ENCODE measurements around the gene ZNF462.
"Not testable (repeated sequence)": the region's sequence is repeated elsewhere in the genome, so short reads cannot be mapped to it uniquely, and the experiment has no call there.

ZNF462 gene

DNA sequence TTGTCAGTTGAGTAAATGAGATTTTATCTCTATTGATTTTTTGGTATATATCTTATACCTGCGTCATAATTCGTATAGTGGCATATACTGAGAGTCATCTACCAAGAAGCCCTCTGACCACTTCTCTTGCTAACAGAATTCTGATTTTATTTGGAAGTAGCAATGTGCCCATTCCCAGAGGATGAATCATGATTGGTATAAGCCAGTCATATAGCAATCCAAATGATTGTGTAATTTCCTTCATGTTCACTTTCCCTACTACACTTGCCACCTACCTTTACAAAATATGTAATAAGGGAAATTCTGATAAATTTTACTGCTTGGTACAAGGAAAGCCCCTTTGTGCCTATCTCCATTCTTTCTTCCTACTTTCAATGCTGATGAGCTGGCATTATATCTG lies 16.1 kb upstream of the ZNF462 start:
- ATAC-seq (ENCODE audit: low read depth) (no peak), DNase-seq (ENCODE audit: low spot score in 2 of 2) (no peak)
- no peaks in the 10 kb centered on the region for H3K4me1 Mint-ChIP-seq
- no peak overlapping the region for H3K4me3 Mint-ChIP-seq
- H3K36me3 Mint-ChIP-seq: no peaks in the 10 kb centered on the region
- H3K27ac Mint-ChIP-seq: no peak overlapping the region
- no peaks in the 10 kb centered on the region for H3K27me3 Mint-ChIP-seq
- no peaks in the 10 kb centered on the region for H3K9me3 Mint-ChIP-seq

DNA sequence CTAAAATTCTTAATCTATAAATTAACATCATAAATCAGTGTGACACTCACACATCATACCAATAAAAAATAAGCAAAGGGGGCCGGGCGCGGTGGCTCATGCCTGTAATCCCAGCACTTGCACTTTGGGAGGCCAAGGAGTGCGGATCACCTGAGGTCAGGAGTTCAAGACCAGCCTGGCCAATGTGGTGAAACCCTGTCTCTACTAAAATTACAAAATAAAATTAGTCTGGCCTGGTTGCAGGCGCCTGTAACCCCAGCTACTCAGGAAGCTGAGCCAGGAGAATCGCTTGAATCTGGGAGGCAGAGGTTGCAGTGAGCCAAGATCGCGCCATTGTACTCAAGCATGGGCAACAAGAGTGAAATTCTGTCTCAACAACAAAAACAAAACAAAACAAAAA lies 11.3 kb upstream of the ZNF462 start:
- not testable (repeated sequence) for H3K36me3 Mint-ChIP-seq

DNA sequence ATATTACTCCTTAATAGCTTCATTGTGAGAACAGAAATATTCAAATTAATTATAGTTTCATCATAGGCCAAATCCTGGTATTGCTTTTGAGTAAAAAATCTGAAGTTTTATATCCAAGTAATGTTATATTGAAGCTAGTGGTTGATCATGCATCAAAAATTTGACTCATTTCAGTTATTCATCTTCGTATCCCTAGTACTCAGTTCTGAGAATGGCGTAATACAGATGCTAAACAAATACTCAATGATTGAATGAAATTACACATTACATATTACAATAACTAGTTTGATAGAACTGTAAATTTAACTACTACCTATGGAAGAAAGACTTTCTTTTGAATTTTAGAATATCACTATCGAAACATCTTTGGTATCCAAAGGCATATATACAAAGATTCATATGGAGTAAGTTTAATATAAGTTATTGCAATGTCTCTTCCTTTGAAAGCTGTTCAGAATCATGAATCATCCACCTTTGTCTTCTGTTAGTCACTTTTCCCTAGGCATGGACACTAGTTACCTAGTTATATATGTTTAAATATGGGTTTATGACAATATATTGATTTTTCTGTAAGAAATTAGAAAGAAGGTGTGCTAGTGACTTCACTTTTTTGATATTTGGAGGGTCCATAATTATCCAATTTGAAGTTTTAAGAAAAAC lies 5.0 kb upstream of the ZNF462 start:
- Mint-ChIP-seq H3K27ac (no peak overlapping the region), H3K27me3 (peaks cover 13% of the 10 kb centered on the region), H3K9me3 (peaks cover 2% of the 10 kb centered on the region), H3K36me3 (peaks cover 4% of the 10 kb centered on the region), H3K4me3 (no peak overlapping the region), H3K4me1 (peaks cover 9% of the 10 kb centered on the region)
- DNase-seq (ENCODE audit: low spot score in 2 of 2) (no peak), ATAC-seq (ENCODE audit: low read depth) (no peak)

More for the DNA sequence above, 11.3 kb upstream of the ZNF462 start:
- H3K4me1 Mint-ChIP-seq; H3K4me3 Mint-ChIP-seq; DNase-seq (ENCODE audit: low spot score in 2 of 2); ATAC-seq (ENCODE audit: low read depth); H3K27ac Mint-ChIP-seq; H3K27me3 Mint-ChIP-seq; H3K9me3 Mint-ChIP-seq: not testable (repeated sequence)

DNA sequence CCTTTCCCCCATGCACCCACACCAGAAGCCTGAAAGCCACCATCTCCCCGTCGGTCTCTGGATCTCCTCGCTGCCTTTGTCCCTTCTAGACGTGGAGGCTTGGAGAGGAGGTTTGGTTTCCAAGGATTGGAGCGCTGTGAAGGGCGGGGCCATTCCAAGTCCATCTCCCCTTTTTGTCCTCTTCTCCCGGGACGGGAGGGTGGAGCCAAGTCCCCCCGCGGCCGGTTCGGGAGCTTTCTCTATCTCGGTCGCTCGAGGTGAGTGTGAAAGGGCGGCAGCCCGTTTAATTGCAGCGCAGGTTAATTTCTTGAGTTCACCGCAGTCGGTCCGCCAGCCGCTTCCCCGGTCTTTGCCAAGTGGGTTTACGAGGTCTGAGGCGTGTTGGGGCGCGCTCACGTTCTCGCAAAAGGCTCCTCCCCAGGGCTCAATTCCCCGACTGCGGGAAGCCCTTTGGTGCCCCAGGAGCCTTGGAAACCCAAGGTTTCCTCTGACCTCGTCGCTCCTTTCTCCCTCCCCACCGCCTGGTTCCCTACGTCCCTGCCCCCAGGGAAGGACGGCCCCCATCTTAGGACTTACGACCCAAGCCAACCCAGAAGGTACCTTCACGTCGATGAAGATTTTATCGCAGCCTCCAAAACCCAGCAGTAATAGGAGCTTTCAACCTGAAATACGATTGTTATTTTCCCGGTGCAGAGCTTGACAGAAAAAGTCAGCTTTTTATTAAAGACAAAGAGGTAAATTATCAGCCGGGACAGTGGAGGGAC lies 2.8 kb upstream of the ZNF462 start:
- no peak overlapping the region for H3K4me3 Mint-ChIP-seq
- ATAC-seq (ENCODE audit: low read depth): no peak
- peaks cover 18% of the 10 kb centered on the region for H3K4me1 Mint-ChIP-seq
- no peak for DNase-seq (ENCODE audit: low spot score in 2 of 2)
- peaks cover 6% of the 10 kb centered on the region for H3K36me3 Mint-ChIP-seq
- peaks cover 2% of the 10 kb centered on the region for H3K9me3 Mint-ChIP-seq
- no peak overlapping the region for H3K27ac Mint-ChIP-seq
- H3K27me3 Mint-ChIP-seq: peaks cover 29% of the 10 kb centered on the region

DNA sequence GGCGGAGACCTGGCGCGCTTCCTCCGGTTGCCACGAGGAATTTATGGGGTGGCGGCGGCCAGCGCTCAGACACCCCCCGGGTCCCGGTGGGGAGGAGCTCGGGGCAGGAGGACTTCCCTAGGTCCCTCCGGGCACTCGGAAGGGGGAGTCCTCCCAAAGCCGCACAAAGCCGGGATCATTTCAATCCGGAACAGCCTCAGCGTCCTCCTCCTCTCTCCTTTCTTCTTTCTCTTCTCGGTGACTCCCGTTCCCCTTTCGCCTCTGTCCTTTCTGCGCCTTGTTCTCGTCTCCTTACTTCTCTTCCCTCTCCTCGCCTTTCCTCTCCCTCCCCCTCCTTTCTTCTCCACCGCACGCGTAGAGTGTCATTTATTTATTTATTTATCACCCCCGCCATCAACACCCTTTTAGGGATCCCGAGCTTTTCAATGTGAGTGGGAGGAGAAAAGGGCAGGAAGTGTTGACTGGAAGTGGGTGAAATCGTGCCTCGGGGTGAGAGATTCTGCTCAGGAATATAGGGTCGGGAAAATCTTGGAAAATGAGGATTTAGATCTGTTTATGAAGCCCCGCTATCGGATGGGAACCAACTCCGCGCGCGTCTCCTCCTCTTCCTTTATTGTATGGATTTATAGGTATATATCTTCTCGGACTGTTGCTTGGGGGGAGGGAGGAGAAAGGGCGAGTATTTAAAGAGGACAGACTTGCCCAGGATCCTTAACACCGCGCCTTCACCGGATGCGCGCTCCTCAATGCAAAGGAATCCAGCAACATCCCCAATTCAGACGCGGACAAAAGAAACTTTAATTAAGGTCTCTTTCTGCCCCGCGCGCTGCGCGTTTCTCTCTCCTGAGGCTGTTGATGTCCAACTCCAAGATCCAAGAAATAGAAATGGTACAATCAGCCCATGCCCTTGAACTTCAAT lies 2.0 kb upstream of the ZNF462 start:
- H3K4me3 Mint-ChIP-seq: no peak overlapping the region
- DNase-seq (ENCODE audit: low spot score in 2 of 2): no peak

DNA sequence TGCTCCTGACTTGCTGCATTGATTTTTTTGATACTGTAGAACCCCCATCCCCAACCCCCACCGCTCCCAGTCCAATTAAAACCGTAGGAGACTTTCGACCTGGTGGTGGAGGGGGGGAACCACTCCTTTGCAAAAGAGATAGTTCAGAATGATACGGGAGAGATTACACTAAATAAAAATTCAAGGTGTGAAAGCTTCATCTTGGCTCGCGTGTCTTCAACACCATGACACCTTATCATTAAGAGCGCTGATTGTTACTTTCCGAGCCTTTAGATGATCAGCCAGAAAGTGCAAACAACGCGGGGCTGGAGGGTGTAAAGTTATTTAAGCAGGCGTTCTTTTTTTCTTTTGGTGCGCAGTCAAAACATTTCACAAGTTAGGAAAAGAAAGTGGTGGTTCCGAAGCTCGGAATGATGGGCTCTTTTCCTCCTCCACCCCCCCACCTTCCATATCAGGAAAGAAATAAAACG lies 1.3 kb upstream of the ZNF462 start:
- no peak for DNase-seq (ENCODE audit: low spot score in 2 of 2)
- Mint-ChIP-seq H3K36me3 (peaks cover 6% of the 10 kb centered on the region), H3K4me3 (no peak overlapping the region), H3K4me1 (peaks cover 18% of the 10 kb centered on the region), H3K27me3 (peaks cover 33% of the 10 kb centered on the region), H3K9me3 (peaks cover 2% of the 10 kb centered on the region), H3K27ac (no peak overlapping the region)
- no peak for ATAC-seq (ENCODE audit: low read depth)

More for the DNA sequence above, 2.0 kb upstream of the ZNF462 start:
- peaks cover 33% of the 10 kb centered on the region for H3K27me3 Mint-ChIP-seq
- ATAC-seq (ENCODE audit: low read depth): no peak
- H3K27ac Mint-ChIP-seq: no peak overlapping the region
- peaks cover 6% of the 10 kb centered on the region for H3K36me3 Mint-ChIP-seq
- peaks cover 2% of the 10 kb centered on the region for H3K9me3 Mint-ChIP-seq
- H3K4me1 Mint-ChIP-seq: peaks cover 18% of the 10 kb centered on the region

DNA sequence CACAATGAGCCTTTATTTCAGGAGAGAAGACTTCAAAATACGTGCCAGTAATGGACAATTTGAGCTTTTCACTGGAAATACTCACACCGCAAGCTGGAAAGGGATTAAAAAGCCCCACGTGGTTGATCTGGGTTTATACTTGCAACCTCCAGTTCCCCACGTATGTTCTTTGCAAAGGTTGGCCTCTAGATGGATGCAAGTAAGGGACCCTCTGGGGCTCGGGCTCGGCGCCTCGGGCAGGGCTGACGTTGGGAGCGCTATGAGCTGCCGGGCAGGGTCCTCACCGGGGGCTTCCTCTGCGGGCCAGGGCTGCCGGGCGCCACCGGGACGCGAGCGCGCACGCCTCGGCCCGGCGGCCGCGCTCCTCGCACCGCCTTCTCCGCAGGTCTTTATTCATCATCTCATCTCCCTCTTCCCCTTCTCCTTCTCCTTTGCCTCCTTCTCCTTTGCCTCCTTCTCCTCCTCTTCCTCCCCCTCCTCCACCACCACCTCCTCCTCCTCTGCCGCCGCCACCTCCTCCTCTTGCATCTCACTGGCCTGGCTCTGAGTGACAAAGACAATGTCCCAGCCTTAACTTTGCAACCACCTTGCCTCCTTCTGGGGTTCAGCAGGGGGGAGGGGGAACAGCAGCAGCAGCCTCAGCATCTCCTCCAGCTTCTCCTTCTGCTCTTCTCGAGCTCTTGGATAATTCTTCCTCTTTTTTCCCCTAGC lies 701 bp upstream of the ZNF462 start:
- H3K4me3 Mint-ChIP-seq: no peak overlapping the region
- peaks cover 6% of the 10 kb centered on the region for H3K36me3 Mint-ChIP-seq
- ATAC-seq (ENCODE audit: low read depth): no peak
- peaks cover 2% of the 10 kb centered on the region for H3K9me3 Mint-ChIP-seq
- H3K27ac Mint-ChIP-seq: no peak overlapping the region
- H3K4me1 Mint-ChIP-seq: peaks cover 18% of the 10 kb centered on the region
- peaks cover 33% of the 10 kb centered on the region for H3K27me3 Mint-ChIP-seq
- DNase-seq (ENCODE audit: low spot score in 2 of 2): no peak

DNA sequence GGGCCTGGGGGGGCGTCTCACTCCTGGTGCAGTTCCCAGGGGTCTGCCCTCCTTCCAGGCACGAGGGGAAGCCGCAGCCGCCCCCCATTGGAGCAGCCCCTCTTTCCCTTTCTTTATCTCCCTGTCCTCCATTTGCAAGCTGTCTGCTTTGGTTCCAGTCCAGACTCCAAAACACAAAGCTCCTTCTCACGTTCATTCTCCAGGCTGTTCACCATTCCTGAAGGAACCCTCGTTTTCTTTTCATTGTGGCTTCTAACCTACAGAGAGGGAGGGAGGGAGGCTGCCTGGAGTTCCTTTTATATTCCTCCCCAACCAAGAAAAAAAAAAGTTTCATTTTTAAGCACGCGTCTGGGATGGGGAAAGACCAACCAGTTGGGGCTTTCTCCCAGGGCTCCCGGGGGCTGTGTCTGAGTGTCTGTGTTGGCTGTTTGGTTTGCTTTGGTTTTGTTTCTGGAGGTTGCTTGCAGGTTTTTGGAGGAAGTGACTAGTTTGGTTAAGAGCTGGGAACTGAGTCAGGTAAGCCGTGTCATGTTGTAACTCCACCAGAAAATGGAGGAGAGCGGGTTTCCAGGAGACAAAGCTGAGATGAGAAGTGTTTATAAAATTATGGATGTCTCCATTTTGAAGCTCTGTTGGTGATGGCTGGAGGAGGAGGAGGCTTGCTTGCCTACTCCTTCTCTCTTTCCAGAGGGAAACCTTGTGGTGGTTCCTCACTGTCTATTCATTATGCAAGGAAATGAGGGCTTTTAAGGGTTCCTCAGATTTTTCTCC lies 1.6 kb downstream of the ZNF462 start:
- Mint-ChIP-seq H3K4me3 (no peak overlapping the region), H3K36me3 (peaks cover 6% of the 10 kb centered on the region), H3K9me3 (peaks cover 2% of the 10 kb centered on the region), H3K27ac (no peak overlapping the region), H3K4me1 (peaks cover 18% of the 10 kb centered on the region), H3K27me3 (peaks cover 33% of the 10 kb centered on the region)
- ATAC-seq (ENCODE audit: low read depth) (no peak), DNase-seq (ENCODE audit: low spot score in 2 of 2) (no peak)

DNA sequence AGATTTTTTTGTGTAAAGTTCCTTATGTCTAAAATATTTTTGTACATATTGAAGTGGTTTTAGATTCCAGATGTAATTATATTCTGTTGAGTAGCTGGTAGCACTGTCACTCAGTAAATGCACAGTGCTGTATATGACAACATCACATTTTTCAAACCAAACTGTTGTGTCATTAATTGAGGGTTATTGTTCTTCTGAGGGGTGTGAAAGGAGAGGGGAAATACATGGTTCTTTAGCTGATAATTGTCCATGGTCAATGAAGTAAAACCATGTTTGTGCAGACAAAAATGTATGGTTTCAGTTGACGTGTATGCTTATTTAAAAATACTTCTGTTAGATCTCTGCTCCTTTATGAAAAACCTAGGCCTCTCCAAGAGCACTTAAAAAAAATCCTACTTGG lies 3.3 kb downstream of the ZNF462 start:
- Mint-ChIP-seq H3K36me3 (peaks cover 4% of the 10 kb centered on the region), H3K4me3 (no peak overlapping the region), H3K4me1 (peaks cover 15% of the 10 kb centered on the region), H3K27me3 (peaks cover 27% of the 10 kb centered on the region), H3K27ac (no peak overlapping the region), H3K9me3 (no peaks in the 10 kb centered on the region)
- ATAC-seq (ENCODE audit: low read depth) (no peak), DNase-seq (ENCODE audit: low spot score in 2 of 2) (no peak)

DNA sequence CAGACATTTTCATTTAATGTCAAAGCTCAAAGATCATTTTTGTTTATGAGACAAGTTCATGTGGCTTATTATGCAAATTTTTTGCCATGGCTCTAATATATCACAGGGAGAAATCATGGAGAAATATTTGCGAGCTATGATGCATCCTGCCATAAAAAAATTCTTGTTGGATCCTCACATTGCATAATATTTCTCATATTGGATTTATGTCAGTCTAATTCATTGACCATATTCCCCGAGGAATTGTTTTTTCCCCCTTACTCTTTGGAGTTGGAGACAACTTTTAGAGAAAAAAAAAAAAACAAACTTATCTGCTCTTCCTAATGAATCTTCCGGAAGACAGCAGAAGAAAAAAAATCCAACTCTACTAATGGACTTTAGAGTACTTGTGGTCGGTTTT lies 4.3 kb downstream of the ZNF462 start:
- no peaks in the 10 kb centered on the region for H3K9me3 Mint-ChIP-seq
- peaks cover 26% of the 10 kb centered on the region for H3K27me3 Mint-ChIP-seq
- H3K4me3 Mint-ChIP-seq: no peak overlapping the region
- peaks cover 4% of the 10 kb centered on the region for H3K36me3 Mint-ChIP-seq
- H3K27ac Mint-ChIP-seq: no peak overlapping the region
- H3K4me1 Mint-ChIP-seq: peaks cover 15% of the 10 kb centered on the region
- no peak for DNase-seq (ENCODE audit: low spot score in 2 of 2)
- no peak for ATAC-seq (ENCODE audit: low read depth)

DNA sequence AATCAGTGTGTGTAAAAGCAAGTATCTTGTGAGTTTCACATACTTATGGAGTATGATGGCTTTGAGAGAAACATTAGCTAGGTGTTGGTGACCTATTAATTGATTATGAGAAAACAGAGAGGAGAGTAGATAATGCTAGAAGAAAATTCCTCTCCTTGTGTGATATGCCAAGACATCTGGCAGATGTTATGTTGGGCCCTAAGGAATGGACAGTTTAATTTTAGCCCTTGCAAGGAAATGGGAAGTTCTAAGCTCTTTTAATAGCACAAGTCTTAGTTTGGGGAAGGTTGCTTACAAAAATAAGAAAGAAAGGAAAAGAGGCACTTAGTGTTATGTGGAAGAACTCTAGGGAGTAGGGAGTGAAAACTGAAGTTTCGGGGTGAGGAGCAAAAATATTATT lies 5.1 kb downstream of the ZNF462 start:
- no peak for ATAC-seq (ENCODE audit: low read depth)
- Mint-ChIP-seq H3K4me3 (no peak overlapping the region), H3K9me3 (no peaks in the 10 kb centered on the region), H3K27ac (no peak overlapping the region), H3K36me3 (peaks cover 2% of the 10 kb centered on the region), H3K27me3 (peaks cover 19% of the 10 kb centered on the region), H3K4me1 (peaks cover 8% of the 10 kb centered on the region)
- no peak for DNase-seq (ENCODE audit: low spot score in 2 of 2)

DNA sequence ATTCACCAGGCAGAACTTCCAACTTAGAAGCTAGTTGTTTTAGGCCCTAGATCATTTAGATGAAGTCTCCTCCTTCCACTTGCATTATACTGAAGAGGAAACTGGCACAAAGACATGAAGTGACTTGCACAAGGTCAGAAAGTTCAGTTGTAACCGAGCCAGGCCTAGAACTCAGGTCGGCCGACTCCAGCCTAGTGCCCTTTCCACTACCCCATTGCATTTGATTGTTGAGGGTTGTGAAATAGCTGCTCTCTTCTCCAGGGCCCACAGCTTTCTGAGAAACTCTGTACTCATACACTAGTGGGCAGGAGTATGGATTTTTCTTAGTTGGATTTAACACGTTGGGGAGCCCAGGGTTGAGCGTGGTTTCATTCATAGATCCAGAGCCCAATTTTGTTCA lies 5.6 kb downstream of the ZNF462 start:
- H3K9me3 Mint-ChIP-seq: no peaks in the 10 kb centered on the region
- peaks cover 3% of the 10 kb centered on the region for H3K4me1 Mint-ChIP-seq
- H3K27me3 Mint-ChIP-seq: peaks cover 14% of the 10 kb centered on the region
- DNase-seq (ENCODE audit: low spot score in 2 of 2): no peak
- H3K4me3 Mint-ChIP-seq: no peak overlapping the region
- no peak for ATAC-seq (ENCODE audit: low read depth)
- H3K27ac Mint-ChIP-seq: no peak overlapping the region
- H3K36me3 Mint-ChIP-seq: peaks cover under 1% of the 10 kb centered on the region

DNA sequence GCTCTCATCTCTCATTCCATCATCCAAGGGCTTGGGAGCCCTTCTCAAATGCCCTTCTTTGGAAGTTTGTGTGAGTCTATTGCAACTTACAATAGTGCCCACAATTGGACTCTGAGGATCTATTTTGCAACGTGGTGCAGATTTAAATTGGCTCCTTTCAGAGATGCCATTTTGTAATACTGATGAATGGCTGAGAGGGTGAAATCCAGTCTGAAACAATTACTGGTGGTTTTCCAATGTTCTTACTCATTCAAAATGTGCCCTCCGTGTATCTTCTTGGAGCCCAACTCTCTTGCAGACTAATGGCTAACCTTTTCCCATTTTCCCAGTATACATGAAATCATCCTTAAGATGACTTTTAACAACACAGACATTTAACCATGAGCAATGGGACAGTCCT lies 6.1 kb downstream of the ZNF462 start:
- Mint-ChIP-seq H3K4me3 (no peak overlapping the region), H3K36me3 (no peaks in the 10 kb centered on the region), H3K27ac (no peak overlapping the region), H3K27me3 (peaks cover 10% of the 10 kb centered on the region), H3K9me3 (no peaks in the 10 kb centered on the region), H3K4me1 (peaks cover under 1% of the 10 kb centered on the region)
- no peak for DNase-seq (ENCODE audit: low spot score in 2 of 2)
- no peak for ATAC-seq (ENCODE audit: low read depth)

Measured in memory B cell (primary cell).